GM18951 (cell line): ENCODE measurements around the gene HBA2.

ENCODE experiments used
- POLR2A ChIP-seq: IDR thresholded peaks from 4 replicates; pipeline ENCODE4 v1.6.1; 2011; ENCODE audit warnings: mild to moderate bottlenecking; ENCODE audit not compliant: insufficient read length, insufficient read depth; ENCODE audit errors: extremely low read depth
- in situ Hi-C: fragments of 300-500 bp; cut with MboI; formaldehyde crosslinking; loops from one replicate; pipeline ENCODE4 v1.12.0; 2022; ENCODE audit warnings: low sequenced_read_pairs, mixed read lengths, inconsistent platforms; ENCODE audit not compliant: unreplicated experiment

The HBA2 gene

GRCh38 chr16:177394-177822 lies 4.7 kb downstream of the HBA2 start:
- TF ChIP-seq POLR2A, result no peak
- in situ Hi-C loops, result no loop called here

- TF ChIP-seq POLR2A, result no peak
- in situ Hi-C loops, result no loop called here
These were observed 5.4 kb downstream of the HBA2 start for GRCh38 chr16:177981-178667.

GRCh38 chr16:178668-179015 lies 6.0 kb downstream of the HBA2 start:
- in situ Hi-C loops, result no loop called here
- TF ChIP-seq POLR2A, result no peak

- in situ Hi-C loops, result no loop called here
- no peak for TF ChIP-seq POLR2A
These were observed 6.8 kb downstream of the HBA2 start for GRCh38 chr16:179211-180092.

GRCh38 chr16:180101-180675 lies 7.5 kb downstream of the HBA2 start, which contains the start of gene HBQ1:
HBQ1 (plus strand) TSS chr16:180459; CDS start chr16:180487, 28 bp downstream.
- TF ChIP-seq POLR2A, result no peak
- in situ Hi-C loops, result no loop called here

GRCh38 chr16:180681-181564 lies 8.2 kb downstream of the HBA2 start:
- in situ Hi-C loops, result no loop called here
- TF ChIP-seq POLR2A, result no peak

- TF ChIP-seq POLR2A, result no peak
- in situ Hi-C loops, result no loop called here
These were observed 8.9 kb downstream of the HBA2 start for GRCh38 chr16:181565-182021.

- in situ Hi-C loops, result no loop called here
These were observed 10.3 kb downstream of the HBA2 start for GRCh38 chr16:183005-183404.

GRCh38 chr16:185213-185612 lies 12.5 kb downstream of the HBA2 start:
- in situ Hi-C loops, result no loop called here
- no peak for TF ChIP-seq POLR2A

More at GRCh38 chr16:183005-183404, 10.3 kb downstream of the HBA2 start:
- no peak for TF ChIP-seq POLR2A

GRCh38 chr16:185691-186090 lies 13.0 kb downstream of the HBA2 start:
- in situ Hi-C loops, result no loop called here

GRCh38 chr16:187330-187729 lies 14.7 kb downstream of the HBA2 start:
- in situ Hi-C loops, result no loop called here
- no peak for TF ChIP-seq POLR2A

More at GRCh38 chr16:185691-186090, 13.0 kb downstream of the HBA2 start:
- no peak for TF ChIP-seq POLR2A

GRCh38 chr16:188674-189073 lies 16.0 kb downstream of the HBA2 start:
- TF ChIP-seq POLR2A, result no peak
- in situ Hi-C loops, result no loop called here
